ENCODE measurements around the gene CYB5R3.
"Not testable (repeated sequence)": the region's sequence is repeated elsewhere in the genome, so short reads cannot be mapped to it uniquely, and the experiment has no call there.

Gene CYB5R3

DNA sequence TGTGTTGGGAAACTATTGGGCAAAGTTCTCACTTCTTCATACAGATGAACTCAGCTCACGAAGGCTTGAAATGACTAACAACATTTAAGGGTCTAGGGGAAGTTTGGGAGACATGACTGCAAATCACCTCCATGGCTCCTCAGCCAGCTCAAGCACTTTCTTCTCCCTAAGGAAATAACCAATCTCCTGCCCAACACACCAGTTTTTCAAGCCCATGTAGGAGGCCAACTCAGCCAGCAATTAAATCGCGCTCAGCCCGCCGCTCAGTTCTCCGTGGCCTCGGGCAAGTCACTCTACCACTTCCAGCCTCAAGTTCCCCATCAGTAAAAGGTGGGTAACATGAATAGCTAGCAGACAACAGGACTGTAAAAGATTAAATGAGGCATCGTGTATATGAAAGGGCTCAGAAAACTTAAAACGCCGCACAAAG, 35.3 kb downstream of the CYB5R3 start:
- TF ChIP-seq CTCF (IDR thresholded peaks at IDR 0.05; ENCODE audit: borderline replicate concordance, insufficient read depth, low read depth, low read length) = no peak

DNA sequence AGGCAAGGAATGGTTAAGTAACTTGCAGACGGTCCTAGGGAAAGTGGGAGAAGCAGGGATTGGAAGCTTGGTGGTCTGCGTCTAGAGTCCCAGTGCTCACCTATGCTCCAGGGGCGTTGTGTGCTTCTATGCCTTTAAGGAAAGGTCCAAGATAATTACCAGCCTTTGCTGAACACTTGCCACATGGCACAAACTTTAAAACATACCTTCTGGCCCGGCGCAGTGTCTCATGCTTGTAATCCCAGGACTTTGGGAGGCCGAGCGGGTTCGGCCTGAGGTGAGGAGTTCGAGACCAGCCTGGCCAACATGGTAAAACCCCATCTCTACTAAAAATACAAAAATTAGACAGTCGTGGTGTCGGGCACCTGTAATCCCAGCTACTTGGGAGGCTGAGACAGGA, 36.9 kb downstream of the CYB5R3 start:
- no peak for TF ChIP-seq CTCF (IDR thresholded peaks at IDR 0.05; ENCODE audit: borderline replicate concordance, insufficient read depth, low read depth, low read length)
- no peak overlapping the region for H3K4me3 ChIP-seq (ENCODE audit: low read depth, low read length)

More for the DNA sequence above, 35.3 kb downstream of the CYB5R3 start:
- peak overlapping the region; percentile 94 for H3K4me3 ChIP-seq (ENCODE audit: low read depth, low read length)

GRCh38 chr22:42611051-42611450, 38.1 kb downstream of the CYB5R3 start:
- TF ChIP-seq CTCF (IDR thresholded peaks at IDR 0.05; ENCODE audit: borderline replicate concordance, insufficient read depth, low read depth, low read length) = no peak
- H3K4me3 ChIP-seq (ENCODE audit: low read depth, low read length) = no peak overlapping the region

- no peak overlapping the region for H3K4me3 ChIP-seq (ENCODE audit: low read depth, low read length)
- no peak for TF ChIP-seq CTCF (IDR thresholded peaks at IDR 0.05; ENCODE audit: borderline replicate concordance, insufficient read depth, low read depth, low read length)
These were observed 39.0 kb downstream of the CYB5R3 start for GRCh38 chr22:42610186-42610585.

DNA sequence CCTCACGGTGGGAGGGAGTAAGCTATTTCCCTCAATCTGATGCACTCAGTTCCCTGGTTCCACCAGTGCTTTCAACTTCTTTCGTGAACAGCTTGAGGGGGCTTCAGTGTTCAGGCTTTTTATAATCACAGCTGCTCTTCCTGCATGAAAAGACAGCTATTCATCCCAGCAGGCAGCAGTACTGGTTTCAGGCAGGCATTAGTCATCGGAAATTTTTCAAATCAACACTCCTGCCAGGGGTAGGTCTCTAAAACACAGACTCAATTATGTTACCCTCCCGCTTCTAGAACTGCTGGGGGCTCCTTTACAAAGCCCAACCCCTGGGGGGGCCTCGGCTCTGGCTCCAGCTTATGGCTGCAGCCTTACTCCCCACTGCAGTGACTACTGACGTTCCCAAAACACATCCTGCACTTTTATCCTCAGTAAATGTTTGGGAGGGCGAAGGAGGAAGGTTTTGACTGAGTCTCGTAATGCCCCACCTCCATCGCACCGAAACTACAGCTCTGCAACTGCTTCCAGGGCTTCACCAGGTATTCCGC, 40.3 kb downstream of the CYB5R3 start:
- no peak overlapping the region for H3K4me3 ChIP-seq (ENCODE audit: low read depth, low read length)
- TF ChIP-seq CTCF (IDR thresholded peaks at IDR 0.05; ENCODE audit: borderline replicate concordance, insufficient read depth, low read depth, low read length) = no peak

- TF ChIP-seq CTCF (IDR thresholded peaks at IDR 0.05; ENCODE audit: borderline replicate concordance, insufficient read depth, low read depth, low read length) = no peak
These were observed 40.9 kb downstream of the CYB5R3 start for GRCh38 chr22:42608136-42608822.

DNA sequence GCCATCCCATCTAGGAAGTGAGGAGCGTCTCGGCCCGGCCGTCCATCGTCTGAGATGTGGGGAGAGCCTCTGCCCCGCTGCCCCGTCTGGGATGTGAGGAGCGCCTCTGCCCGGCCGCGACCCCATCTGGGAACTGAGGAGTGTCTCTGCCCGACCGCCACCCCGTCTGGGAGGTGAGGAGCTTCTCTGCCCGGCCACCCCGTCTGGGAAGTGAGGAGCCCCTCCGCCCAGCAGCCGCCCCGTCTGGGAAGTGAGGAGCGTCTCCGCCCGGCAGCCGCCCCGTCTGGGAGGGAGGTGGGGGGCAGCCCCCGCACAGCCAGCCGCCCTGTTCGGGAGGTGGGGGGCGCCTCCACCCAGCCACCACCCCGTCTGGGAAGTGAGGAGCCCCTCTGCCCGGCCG, 41.6 kb downstream of the CYB5R3 start:
- H3K4me3 ChIP-seq (ENCODE audit: low read depth, low read length) = not testable (repeated sequence)

More at GRCh38 chr22:42608136-42608822, 40.9 kb downstream of the CYB5R3 start:
- no peak overlapping the region for H3K4me3 ChIP-seq (ENCODE audit: low read depth, low read length)

Data from GM12875 (cell line).